Sigmoid colon (tissue), 7 donors: ENCODE results near the gene CACNA1F. TPM values are rescaled to one million over a fixed set of nuclear protein-coding genes. Genes with fewer than 3 reads are reported as not detected.

Source experiments
- DNase-seq: peaks from one replicate; pipeline ENCODE4 v3.0.0-alpha.2; 2019
- H3K27ac ChIP-seq, 4 donors: fragments of 200-600 bp; sonication (generic); one replicate each; pipeline ENCODE4 v1.5.1; 2016 to 2019; ENCODE audit warnings: mild to moderate bottlenecking in 1 of 4
- H3K27me3 ChIP-seq, 3 donors: fragments of 200-600 bp; sonication (generic); one replicate each; pipeline ENCODE4 v1.5.1; 2019; ENCODE audit warnings: mild to moderate bottlenecking in 1 of 3
- H3K36me3 ChIP-seq, 4 donors: fragments of 200-600 bp; sonication (generic); one replicate each; pipeline ENCODE4 v1.5.1; 2016 to 2019
- H3K4me1 ChIP-seq, 4 donors: fragments of 200-600 bp; sonication (generic); one replicate each; pipeline ENCODE4 v1.5.1; 2017 to 2019
- H3K4me3 ChIP-seq, 4 donors: fragments of 200-600 bp; sonication (generic); one replicate each; pipeline ENCODE4 v1.5.1; 2017 to 2019; ENCODE audit warnings: mild to moderate bottlenecking in 2 of 4, moderate library complexity in 1 of 4
- H3K9me3 ChIP-seq, 4 donors: fragments of 200-600 bp in 3 of 4; sonication (generic) in 3 of 4; one replicate each; pipeline versions ENCODE4 v1.5.1 to v1.6.1; 2013 to 2019
- CTCF ChIP-seq, 4 experiments: fragments of 450-650 bp in 3 of 4; fragments of 200-600 bp in 1 of 4; IDR thresholded peaks; one replicate each; pipeline ENCODE4 v1.5.1; 2016 to 2019; ENCODE audit warnings: antibody characterized with exemption in 4 of 4, mild to moderate bottlenecking in 3 of 4, moderate library complexity in 2 of 4
- EP300 ChIP-seq, 4 donors: sonication (generic); formaldehyde crosslinking; IDR thresholded peaks; one replicate each; pipeline ENCODE4 v1.6.1; 2017; ENCODE audit warnings: antibody characterized with exemption in 4 of 4
- POLR2A ChIP-seq, 2 donors: fragments of 450-650 bp; IDR thresholded peaks; one replicate each; pipeline ENCODE4 v1.6.1; 2016; ENCODE audit warnings: antibody characterized with exemption in 2 of 2, mild to moderate bottlenecking in 2 of 2, moderate library complexity in 2 of 2
- POLR2AphosphoS5 ChIP-seq, 4 donors: sonication (generic); formaldehyde crosslinking; IDR thresholded peaks; one replicate each; pipeline ENCODE4 v1.6.1; 2017; ENCODE audit warnings: antibody characterized with exemption in 4 of 4
- WGBS, 2 donors: extraction: QIAGEN DNeasy Blood & Tissue Kit; methylation state at CpG; one replicate each; pipeline ENCODE4 v1.1.7; 2013; 5-methylcytosine and 5-hydroxymethylcytosine counted together
- intact Hi-C: fragments of 100-400 bp; cut with DNase I; formaldehyde crosslinking; loops from one replicate; pipeline ENCODE4 v1.15.1; 2023
- polyA plus RNA-seq, 3 donors: library from polyadenylated mRNA; stranded (reverse); fragments of 200-250 nt; gene quantifications; one replicate each; pipeline ENCODE4 v1.2.3, GENCODE V29; 2013
- total RNA-seq, 4 donors: library from RNA; depleted of rRNA; stranded (reverse); fragments of >200 nt; gene quantifications; one replicate each; pipeline ENCODE4 v1.1.0, GENCODE V29; 2016
- donor health status: healthy with polysubstance abuse.
- donor health status: Bipolar disorder and iron deficiency.
- donor health status: healthy.

The CACNA1F gene
- total and polyA plus RNA-seq, 7 donors: under 0.01 to 0.70 (median 0.15) TPM; not detected in 3

GRCh38 chrX:49237060-49237459 is 3.9 kb upstream of the CACNA1F start:
- H3K9me3 ChIP-seq: no peaks in the 10 kb centered on the region
- peaks cover 0 to 6% (median 0%) of the 10 kb centered on the region in 3 donors for H3K27me3 ChIP-seq
- 57 to 79% methylated on average over 9 of the region's 9 CpGs for WGBS, 2 donors
- H3K36me3 ChIP-seq: no peaks in the 10 kb centered on the region
- no peak overlapping the region for H3K4me3 ChIP-seq
- intact Hi-C loops: loop anchor here (2.0 kb wide), 1 partner anchor 32 kb away; the partner anchor contains the start of gene PPP1R3F
- no peak overlapping the region for H3K27ac ChIP-seq
- H3K4me1 ChIP-seq: peaks cover 0 to 11% (median 2%) of the 10 kb centered on the region in 4 donors
- TF ChIP-seq CTCF (IDR thresholded peaks at IDR 0.05) (no peak), POLR2A (IDR thresholded peaks at IDR 0.05) (no peak), POLR2AphosphoS5 (IDR thresholded peaks at IDR 0.05) (no peak), EP300 (IDR thresholded peaks at IDR 0.05) (no peak)
- no peak for DNase-seq

GRCh38 chrX:49233887-49234555 is 881 bp upstream of the CACNA1F start:
- no peak for DNase-seq

GRCh38 chrX:49232525-49232924 is 615 bp downstream of the CACNA1F start:
- TF ChIP-seq POLR2A (IDR thresholded peaks at IDR 0.05) (no peak), EP300 (IDR thresholded peaks at IDR 0.05) (no peak), POLR2AphosphoS5 (IDR thresholded peaks at IDR 0.05) (no peak), CTCF (IDR thresholded peaks at IDR 0.05) (no peak)

More at GRCh38 chrX:49233887-49234555, 881 bp upstream of the CACNA1F start:
- Histone ChIP-seq H3K36me3 (no peaks in the 10 kb centered on the region), H3K9me3 (no peaks in the 10 kb centered on the region), H3K4me3 (peak overlapping the region in 1 of 4 donors; percentile 17), H3K27me3 (peaks cover 0 to 17% (median 7%) of the 10 kb centered on the region in 3 donors), H3K27ac (no peak overlapping the region), H3K4me1 (peaks cover 0 to 11% (median 2%) of the 10 kb centered on the region in 4 donors)
- WGBS, 2 donors: 56 to 60% methylated on average over 56 of the region's 56 CpGs
- no peak for TF ChIP-seq POLR2AphosphoS5 (IDR thresholded peaks at IDR 0.05)
- no peak for TF ChIP-seq CTCF (IDR thresholded peaks at IDR 0.05)
- TF ChIP-seq POLR2A (IDR thresholded peaks at IDR 0.05): no peak
- no peak for TF ChIP-seq EP300 (IDR thresholded peaks at IDR 0.05)
- intact Hi-C loops: no loop called here

GRCh38 chrX:49231333-49232000 is 1.7 kb downstream of the CACNA1F start:
- no peak for DNase-seq
- TF ChIP-seq EP300 (IDR thresholded peaks at IDR 0.05): no peak
- TF ChIP-seq POLR2A (IDR thresholded peaks at IDR 0.05): no peak
- no peak for TF ChIP-seq POLR2AphosphoS5 (IDR thresholded peaks at IDR 0.05)
- no peak for TF ChIP-seq CTCF (IDR thresholded peaks at IDR 0.05)
- no peaks in the 10 kb centered on the region for H3K36me3 ChIP-seq
- peaks cover 0 to 6% (median 2%) of the 10 kb centered on the region in 4 donors for H3K4me1 ChIP-seq
- 92 to 93% methylated on average over 10 of the region's 10 CpGs for WGBS, 2 donors
- intact Hi-C loops: no loop called here
- no peak overlapping the region for H3K4me3 ChIP-seq
- H3K27ac ChIP-seq: no peak overlapping the region
- H3K27me3 ChIP-seq: peaks cover 0 to 17% (median 7%) of the 10 kb centered on the region in 3 donors
- no peaks in the 10 kb centered on the region for H3K9me3 ChIP-seq

More at GRCh38 chrX:49232525-49232924, 615 bp downstream of the CACNA1F start:
- Histone ChIP-seq H3K27ac (no peak overlapping the region), H3K36me3 (no peaks in the 10 kb centered on the region), H3K4me3 (no peak overlapping the region), H3K27me3 (peaks cover 0 to 17% (median 7%) of the 10 kb centered on the region in 3 donors), H3K9me3 (no peaks in the 10 kb centered on the region), H3K4me1 (peaks cover 0 to 11% (median 2%) of the 10 kb centered on the region in 4 donors)
- whole genome bisulfite sequencing, 2 donors: 87% methylated on average over 2 of the region's 2 CpGs
- DNase-seq: no peak
- intact Hi-C loops: no loop called here
